GM12878 (cell line): ENCODE measurements around the gene CSF1. TPM values are rescaled to one million over a fixed set of nuclear protein-coding genes. Genes with fewer than 3 reads are reported as not detected.

Source experiments
- ATAC-seq: fragments of 200-7000 bp; cut with Tn5 transposase; 3 replicates; pipeline ENCODE4 v1.9.1; 2020; ENCODE audit warnings: mild to moderate bottlenecking, moderate library complexity
- BruUV-seq: library from RNA; stranded (reverse); fragments of 400-500 nt; replicated peaks from 2 replicates; lab custom pipeline; 2021; lab: Mats Ljungman, UMichigan
- CTCF ChIA-PET: fragments of 300-600 bp; sonication (Branson Sonifier 250); formaldehyde crosslinking; extraction: SDS; loops from one replicate; lab custom pipeline; 2021; ENCODE audit warnings: inconsistent platforms; lab: Yijun Ruan, JAX
- POLR2A ChIA-PET: fragments of 350-600 bp; formaldehyde crosslinking; extraction: SDS; loops from one replicate; lab custom pipeline; 2021; ENCODE audit warnings: inconsistent platforms; lab: Charles Lee
- RAD21 ChIA-PET: fragments of 300-600 bp; sonication (Branson Sonifier 250); formaldehyde crosslinking; loops from one replicate; lab custom pipeline; 2023; ENCODE audit warnings: antibody characterized with exemption; ENCODE audit not compliant: unreplicated experiment; lab: Charles Lee
- SMC1A ChIA-PET: fragments of 300-600 bp; sonication (Branson Sonifier 250); formaldehyde crosslinking; loops from one replicate; lab custom pipeline; 2023; ENCODE audit not compliant: unreplicated experiment, uncharacterized antibody; lab: Charles Lee
- DNase-seq: peaks from one replicate; pipeline ENCODE4 v3.0.0-alpha.2; 2011; ENCODE audit warnings: low read depth, low spot score
- FAIRE-seq: peaks from 3 replicates; lab custom pipeline; 2011; peaks lifted over from hg19 to GRCh38; lab: Jason Lieb, UNC
- H2AFZ ChIP-seq: 2 replicates; pipeline ENCODE4 v1.6.0; 2011; ENCODE audit warnings: low read depth, low read length, control low read depth; ENCODE audit not compliant: control insufficient read depth
- H3K27ac ChIP-seq: 2 replicates; pipeline ENCODE4 v1.5.1; 2011; ENCODE audit warnings: control low read depth; ENCODE audit not compliant: control insufficient read depth, insufficient read depth
- H3K27me3 ChIP-seq, 2 experiments: replicated peaks in 1 of 2; 2 replicates each; pipeline versions ENCODE4 v1.6.0 to v1.6.1; 2011; ENCODE audit warnings: low read length in 1 of 2; ENCODE audit not compliant: control insufficient read depth in 2 of 2, insufficient read depth in 2 of 2
- H3K36me3 ChIP-seq, 2 experiments: 2 replicates each; pipeline ENCODE4 v1.5.1; 2011; ENCODE audit warnings: low read length in 1 of 2; ENCODE audit not compliant: control insufficient read depth in 2 of 2, insufficient read depth in 2 of 2
- H3K4me1 ChIP-seq: 2 replicates; pipeline ENCODE4 v1.6.1; 2011; ENCODE audit warnings: mild to moderate bottlenecking, low read length, moderate library complexity, mixed read lengths; ENCODE audit not compliant: control insufficient read depth, insufficient read depth
- H3K4me2 ChIP-seq: 2 replicates; pipeline ENCODE4 v1.6.0; 2011; ENCODE audit warnings: control low read depth; ENCODE audit not compliant: control insufficient read depth, insufficient read depth
- H3K4me3 ChIP-seq: fragments of 200-600 bp; sonication (generic); 2 replicates; pipeline ENCODE4 v1.5.1; 2016
- H3K79me2 ChIP-seq: 2 replicates; pipeline ENCODE4 v1.6.0; 2011; ENCODE audit warnings: low read length; ENCODE audit not compliant: control insufficient read depth, insufficient read depth
- H3K9ac ChIP-seq: 2 replicates; pipeline ENCODE4 v1.8.0; 2011; ENCODE audit warnings: low read length, control low read depth, mixed read lengths; ENCODE audit not compliant: control insufficient read depth, insufficient read depth
- H3K9me3 ChIP-seq: replicated peaks from 3 replicates; pipeline ENCODE4 v1.5.1; 2011; ENCODE audit warnings: mild to moderate bottlenecking, low read length; ENCODE audit not compliant: control insufficient read depth, insufficient read depth
- H4K20me1 ChIP-seq: 2 replicates; pipeline ENCODE4 v1.6.0; 2011; ENCODE audit not compliant: control insufficient read depth, insufficient read depth
- ASH2L ChIP-seq: fragments of 300-600, 200-600 bp; sonication (generic); IDR thresholded peaks from 2 replicates; pipeline ENCODE4 v1.6.1; 2017; ENCODE audit warnings: low read depth, mild to moderate bottlenecking, borderline replicate concordance
- BCL3 ChIP-seq: IDR thresholded peaks from 2 replicates; pipeline ENCODE4 v1.6.1; 2011; ENCODE audit warnings: borderline replicate concordance, low read depth, mild to moderate bottlenecking, moderate library complexity, low read length; ENCODE audit not compliant: insufficient read depth, poor library complexity, severe bottlenecking
- CREB1 ChIP-seq: IDR thresholded peaks from 2 replicates; pipeline ENCODE4 v1.6.1; 2012; ENCODE audit warnings: low read depth, mild to moderate bottlenecking, inconsistent platforms
- ESRRA ChIP-seq: IDR thresholded peaks from 2 replicates; pipeline ENCODE4 v1.6.1; 2012; ENCODE audit warnings: mild to moderate bottlenecking, low read length, improper control_type of control experiment
- HDAC2 ChIP-seq: fragments of 200-600 bp; sonication (generic); IDR thresholded peaks from 2 replicates; pipeline ENCODE4 v1.6.1; 2017
- IRF3 ChIP-seq: fragments of 450-650 bp; IDR thresholded peaks from 2 replicates; pipeline ENCODE4 v1.6.1; 2014; ENCODE audit warnings: mild to moderate bottlenecking
- PAX5 ChIP-seq: IDR thresholded peaks from 2 replicates; pipeline ENCODE4 v1.6.1; 2011; ENCODE audit warnings: low read depth, low read length, borderline replicate concordance
- PML ChIP-seq: IDR thresholded peaks from 2 replicates; pipeline ENCODE4 v1.6.1; 2012; ENCODE audit warnings: low read length, inconsistent platforms
- RELA ChIP-seq: fragments of 450-650 bp; IDR thresholded peaks from 2 replicates; pipeline ENCODE4 v1.8.0; 2014; ENCODE audit warnings: borderline replicate concordance; ENCODE audit not compliant: partially characterized antibody
- SREBF1 ChIP-seq: IDR thresholded peaks from 2 replicates; pipeline ENCODE4 v1.6.1; 2012; ENCODE audit warnings: mild to moderate bottlenecking, low read length
- YY1 ChIP-seq: IDR thresholded peaks from 2 replicates; pipeline ENCODE4 v1.6.1; 2011; ENCODE audit warnings: low read depth, mild to moderate bottlenecking, low read length
- WGBS: methylation state at CpG from one replicate; pipeline ENCODE4 v1.1.6; 2016; ENCODE audit warnings: low lambda C conversion rate; ENCODE audit not compliant: insufficient replicate concordance, insufficient coverage; ENCODE audit errors: missing lambda C conversion rate; 5-methylcytosine and 5-hydroxymethylcytosine counted together
- in situ Hi-C: fragments of 300-500 bp; cut with MboI; formaldehyde crosslinking; loops from 9 replicates; pipeline ENCODE4 v1.14.3; 2018; ENCODE audit warnings: mixed read lengths
- intact Hi-C: fragments of 100-400 bp; cut with micrococcal nuclease; formaldehyde crosslinking; loops from one replicate; pipeline ENCODE4 v1.14.2; 2022; ENCODE audit not compliant: unreplicated experiment
- polyA plus RNA-seq, 11 experiments: library from polyadenylated mRNA; depleted of rRNA in 4 of 11; unstranded in 6 of 11; stranded (reverse) in 5 of 11; fragments of >200 nt; fragmentation: Nextera tagmentation in 4 of 11; fragmentation: Illumina TruSeq in 1 of 11; extraction: Ambion mirVana in 4 of 11; extraction: Trizol in 1 of 11; gene quantifications; 1 replicate in 1 of 11; 2 replicates in 10 of 11; pipeline versions ENCODE4 v1.2.1 to v1.2.3, GENCODE V29; 2011 to 2016; ENCODE audit warnings: inconsistent platforms in 2 of 11, missing spikeins in 2 of 11, low read depth in 1 of 11
- total RNA-seq, 4 experiments: library from RNA; depleted of rRNA in 3 of 4; stranded (reverse); fragments of >200 nt in 3 of 4; fragmentation: Illumina TruSeq in 1 of 4; extraction: Trizol in 1 of 4; gene quantifications; 2 replicates each; pipeline versions ENCODE4 v1.2.1 to v1.2.3, GENCODE V29; 2013 to 2021

The CSF1 gene
- total and polyA plus RNA-seq, 10 of the 15 experiments (the other 5 are each of a cell fraction or from before 2014, with no cell fraction given), result 1.2 to 32.4 (median 13.0) TPM

GRCh38 chr1:109908836-109909235 is 1.8 kb upstream of the CSF1 start:
- Histone ChIP-seq H3K36me3 (no peaks in the 10 kb centered on the region), H3K27me3 (no peaks in the 10 kb centered on the region), H3K27ac (no peak overlapping the region), H3K9ac (no peak overlapping the region), H3K79me2 (peaks cover 32% of the 10 kb centered on the region), H3K4me3 (no peak overlapping the region), H3K4me2 (no peak overlapping the region), H2AFZ (no peak overlapping the region), H4K20me1 (no peaks in the 10 kb centered on the region), H3K9me3 (no peaks in the 10 kb centered on the region), H3K4me1 (peaks cover 20% of the 10 kb centered on the region)
- CTCF ChIA-PET, result no interaction called here
- no peak for TF ChIP-seq CREB1
- no peak for TF ChIP-seq RELA
- no peak for TF ChIP-seq YY1
- in situ Hi-C loops (no loop called here), intact Hi-C loops (no loop called here)
- FAIRE-seq (no peak), ATAC-seq (no peak), DNase-seq (no peak)
- BruUV-seq, result no TSS peak
- RAD21 ChIA-PET, result interaction anchor here (1.6 kb wide), 1 partner anchor 76 kb away, joined by 9 read pairs; the partner anchor contains the start of gene AHCYL1
- 87% methylated on average over 3 of the region's 3 CpGs for WGBS
- SMC1A ChIA-PET, result interaction anchor here (0.8 to 1.7 kb wide), 2 partner anchors 59 to 76 kb away, joined by 3 to 4 read pairs; partner anchors contain the start of gene AHCYL1
- POLR2A ChIA-PET, result interaction anchor here (0.6 to 2.8 kb wide), 5 partner anchors 16 to 77 kb away, joined by 3 to 7 read pairs (median 3); no protein-coding TSS in a partner anchor

- ATAC-seq (no peak), DNase-seq (no peak)
- Histone ChIP-seq H3K4me1 (peaks cover 20% of the 10 kb centered on the region), H3K36me3 (no peaks in the 10 kb centered on the region), H3K4me2 (no peak overlapping the region)
- RAD21 ChIA-PET, result no interaction called here
- no TSS peak for BruUV-seq
- intact Hi-C loops, result no loop called here
- WGBS, result 67% methylated on average over 3 of the region's 3 CpGs
- TF ChIP-seq ESRRA, result no peak
- no peak for TF ChIP-seq IRF3
- TF ChIP-seq HDAC2, result no peak
- no peak for TF ChIP-seq BCL3
- no peak for TF ChIP-seq YY1
- no peak for TF ChIP-seq PAX5
- TF ChIP-seq PML, result no peak
- no peak for TF ChIP-seq SREBF1
- no peak for TF ChIP-seq ASH2L
- TF ChIP-seq, all 136 proteins: peak for 0
- Histone ChIP-seq H3K79me2 (peaks cover 38% of the 10 kb centered on the region), H2AFZ (no peak overlapping the region), H4K20me1 (no peaks in the 10 kb centered on the region), H3K9ac (no peak overlapping the region), H3K27ac (no peak overlapping the region), H3K27me3 (no peaks in the 10 kb centered on the region), H3K4me3 (no peak overlapping the region), H3K9me3 (no peaks in the 10 kb centered on the region)
- no peak for FAIRE-seq
- ChIA-PET CTCF (no interaction called here), POLR2A (interaction anchor here (0.6 kb wide), 1 partner anchor 1627 kb away, joined by 3 read pairs; no protein-coding TSS in a partner anchor), SMC1A (interaction anchor here (1.7 kb wide), 1 partner anchor 75 kb away, joined by 4 read pairs; the partner anchor contains the start of gene AHCYL1)
- in situ Hi-C loops, result no loop called here
Measured at GRCh38 chr1:109909561-109909960, 1.1 kb upstream of the CSF1 start.
